ENCODE data around the gene CCDC34. TPM values are rescaled to one million over a fixed set of nuclear protein-coding genes. Genes with fewer than 3 reads are reported as not detected.

CCDC34 gene
- total RNA-seq, 1 experiment from 2014 or later: 18.7 TPM

GRCh38 chr11:27387362-27387761 lies 24.3 kb upstream of the CCDC34 start:
- ATAC-seq: no peak
- H2AFZ ChIP-seq (ENCODE audit: low read depth, low read length, poor library complexity, severe bottlenecking): no peak overlapping the region
- H3K4me3 ChIP-seq (replicated peaks in 1 of 2; ENCODE audit: low read depth in 1 of 2, low read length in 2 of 2): no peak overlapping the region
- 0 out of 2 replicates have a peak, but pooled peaks cover 2% of the 10 kb centered on the region for H3K9me2 ChIP-seq (ENCODE audit: insufficient read depth)
- ChIA-PET RAD21 (ENCODE audit: low non-redundant PET in 1 of 2, low total read pairs in 2 of 2, uncharacterized antibody in 2 of 2, unreplicated experiment in 2 of 2) (no interaction called here), POLR2A (no interaction called here), CTCF (no interaction called here)
- DNase-seq (ENCODE audit: low read depth, low spot score): no peak
- no peaks in the 10 kb centered on the region for H3K9me3 ChIP-seq (ENCODE audit: control insufficient read depth in 1 of 2, insufficient read depth in 1 of 2, low read depth in 1 of 2, low read length in 2 of 2)
- H3K36me3 ChIP-seq (ENCODE audit: control insufficient read depth in 1 of 2, insufficient read depth in 2 of 2, low read length in 2 of 2): no peaks in the 10 kb centered on the region
- no peak overlapping the region for H3K9ac ChIP-seq (ENCODE audit: low read length)
- H4K20me1 ChIP-seq (ENCODE audit: insufficient read depth): no peaks in the 10 kb centered on the region
- no TSS peak for BruUV-seq (replicated peaks)
- TF ChIP-seq ZBTB33 (IDR thresholded peaks at IDR 0.05; ENCODE audit: extremely low read depth, insufficient replicate concordance, low read length) (no peak), CEBPB (IDR thresholded peaks at IDR 0.05; ENCODE audit: low read depth) (no peak), YY1 (IDR thresholded peaks at IDR 0.05; ENCODE audit: extremely low read depth, insufficient replicate concordance, low read depth, low read length) (no peak), TCF7L2 (IDR thresholded peaks at IDR 0.05; ENCODE audit: borderline replicate concordance, extremely low read depth, insufficient read depth, insufficient read length) (no peak), JUND (IDR thresholded peaks at IDR 0.05) (no peak), POLR2AphosphoS5 (IDR thresholded peaks at IDR 0.05; ENCODE audit: low read depth, low read length) (no peak), SRF (IDR thresholded peaks at IDR 0.05; ENCODE audit: low read depth) (no peak), ZFX (IDR thresholded peaks at IDR 0.05) (no peak), SP1 (IDR thresholded peaks at IDR 0.05; ENCODE audit: low read depth) (no peak), ZNF274 (IDR thresholded peaks at IDR 0.05; ENCODE audit: low read depth, low read length) (no peak), EZH2phosphoT487 (IDR thresholded peaks at IDR 0.05; ENCODE audit: borderline replicate concordance) (no peak), ELF1 (IDR thresholded peaks at IDR 0.05; ENCODE audit: borderline replicate concordance, low read depth) (no peak)
- H3K79me2 ChIP-seq (ENCODE audit: insufficient read depth, low read length): no peaks in the 10 kb centered on the region
- H3K27me3 ChIP-seq (ENCODE audit: insufficient read depth, low read length): no peaks in the 10 kb centered on the region
- no peak overlapping the region for H3K4me2 ChIP-seq (ENCODE audit: low read length)
- H3K4me1 ChIP-seq (ENCODE audit: control insufficient read depth in 1 of 2, insufficient read depth in 2 of 2, low read length in 2 of 2): peaks cover 17 to 18% of the 10 kb centered on the region in 2 experiments
- intact Hi-C loops (cut with micrococcal nuclease): no loop called here
- H3K27ac ChIP-seq (ENCODE audit: low read depth, low read length): no peak overlapping the region

Data from HCT116 (cell line).